Uterus (tissue), 2 donors: ENCODE data around the gene STXBP4.

Source experiments
- CTCF ChIP-seq, 4 experiments: fragments of 200-600 bp in 2 of 4; fragments of 450-650 bp in 2 of 4; sonication (generic) in 2 of 4; IDR thresholded peaks; one replicate each; pipeline ENCODE4 v1.5.1; 2016 to 2019; ENCODE audit warnings: antibody characterized with exemption in 4 of 4, mild to moderate bottlenecking in 2 of 4, moderate library complexity in 1 of 4
- POLR2A ChIP-seq, 2 donors: fragments of 450-650 bp; IDR thresholded peaks; one replicate each; pipeline ENCODE4 v1.6.1; 2016; ENCODE audit warnings: antibody characterized with exemption in 2 of 2, mild to moderate bottlenecking in 1 of 2, moderate library complexity in 1 of 2

DNA sequence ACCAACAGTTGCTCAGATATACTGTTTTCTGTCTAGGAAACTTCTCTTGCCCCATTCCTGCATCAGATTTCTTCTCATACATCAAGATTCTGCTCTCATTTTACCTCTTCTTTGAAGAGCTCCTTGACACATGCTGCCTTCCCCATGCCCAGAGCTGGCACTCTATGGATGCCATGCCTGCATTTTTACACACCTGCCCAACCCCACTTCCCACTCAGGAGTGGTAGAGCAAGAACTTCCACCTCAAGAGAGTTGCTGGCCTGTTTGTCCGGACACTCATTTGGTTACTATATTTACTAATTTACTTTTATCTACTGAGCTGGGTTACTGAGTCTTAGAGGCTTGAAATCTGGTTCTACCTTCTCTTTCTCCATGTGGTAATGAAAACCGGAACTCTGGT lies 197.9 kb downstream of the STXBP4 start:
- TF ChIP-seq CTCF (IDR thresholded peaks at IDR 0.05) (no peak), POLR2A (IDR thresholded peaks at IDR 0.05) (no peak)
